Measurements from ENCODE around the gene MRPS34. TPM values are rescaled to one million over a fixed set of nuclear protein-coding genes. Genes with fewer than 3 reads are reported as not detected.

Gene MRPS34
- total and polyA plus RNA-seq, 9 of the 15 experiments (the other 6 are each of a cell fraction or from before 2014, with no cell fraction given): 5.2 to 334 (median 92.8) TPM

- no peak for TF ChIP-seq ZMIZ1 (IDR thresholded peaks at IDR 0.05; ENCODE audit: low read depth in 2 of 2, low read length in 2 of 2)
- TF ChIP-seq ETV6 (IDR thresholded peaks at IDR 0.05; ENCODE audit: borderline replicate concordance in 1 of 2, low read depth in 2 of 2, low read length in 1 of 2): no peak
- TF ChIP-seq ETV6 (CRISPR knock-in tag; IDR thresholded peaks at IDR 0.05; ENCODE audit: borderline replicate concordance): no peak
- no peak for TF ChIP-seq HLTF (IDR thresholded peaks at IDR 0.05)
- TF ChIP-seq KDM5B (IDR thresholded peaks at IDR 0.05; ENCODE audit: insufficient replicate concordance, low read depth, low read length): peak; percentile 40
- TF ChIP-seq POLR2G (IDR thresholded peaks at IDR 0.05; ENCODE audit: low read depth, low read length): peak; percentile 22; the same call in 1 of the 2 replicates
- TF ChIP-seq ZBTB9 (CRISPR knock-in tag; IDR thresholded peaks at IDR 0.05): 0 out of 2 replicates have a peak, but pooled peaks have one; percentile 26
- TF ChIP-seq PHF8 (IDR thresholded peaks at IDR 0.05; ENCODE audit: borderline replicate concordance, low read length): no peak
- no peak for TF ChIP-seq PTTG1 (tag; IDR thresholded peaks at IDR 0.05; ENCODE audit: low read depth)
- no peak for TF ChIP-seq ZNF695 (CRISPR knock-in tag; IDR thresholded peaks at IDR 0.05)
- TF ChIP-seq NELFE (IDR thresholded peaks at IDR 0.05; ENCODE audit: insufficient read depth, insufficient read length): no peak
- TF ChIP-seq PATZ1 (CRISPR knock-in tag; IDR thresholded peaks at IDR 0.05; ENCODE audit: borderline replicate concordance): no peak
- no peak for TF ChIP-seq TAF15 (IDR thresholded peaks at IDR 0.05; ENCODE audit: low read depth, low read length)
- TF ChIP-seq POLR3G (IDR thresholded peaks at IDR 0.05; ENCODE audit: extremely low read depth, insufficient read length, insufficient replicate concordance): no peak
- no peak for TF ChIP-seq BACH1 (tag; IDR thresholded peaks at IDR 0.05)
- no peak for TF ChIP-seq C11orf30 (IDR thresholded peaks at IDR 0.05; ENCODE audit: low read depth)
- no peak for TF ChIP-seq ZNF143 (CRISPR knock-in tag; IDR thresholded peaks at IDR 0.05)
- 0 out of 2 replicates have a peak, but pooled peaks have one; percentile 19 for TF ChIP-seq SIN3B (IDR thresholded peaks at IDR 0.05; ENCODE audit: low read depth)
Measured at GRCh38 chr16:1769402-1770300, 3.3 kb downstream of the MRPS34 start (continued).
